KMS-11 (cell line): ENCODE measurements around the gene TFCP2L1.

Source experiments
- H2AFZ ChIP-seq: fragments of 200-600 bp; sonication (generic); 2 replicates; pipeline ENCODE4 v1.6.1; 2016; ENCODE audit warnings: antibody characterized with exemption, mixed run types, low read depth
- H3K27ac ChIP-seq: fragments of 200-600 bp; sonication (generic); 2 replicates; pipeline ENCODE4 v1.6.1; 2016; ENCODE audit warnings: mild to moderate bottlenecking, mixed run types
- H3K27me3 ChIP-seq: fragments of 200-600 bp; sonication (generic); 2 replicates; pipeline ENCODE4 v1.6.1; 2017; ENCODE audit warnings: mild to moderate bottlenecking, low read depth, mixed run types, moderate library complexity; ENCODE audit not compliant: insufficient read depth
- H3K36me3 ChIP-seq: fragments of 200-600 bp; sonication (generic); 2 replicates; pipeline ENCODE4 v1.6.1; 2017; ENCODE audit warnings: mild to moderate bottlenecking, mixed run types; ENCODE audit not compliant: insufficient read depth
- H3K4me1 ChIP-seq: fragments of 200-600 bp; sonication (generic); 2 replicates; pipeline ENCODE4 v1.6.1; 2016; ENCODE audit warnings: mild to moderate bottlenecking, low read depth, mixed run types; ENCODE audit not compliant: poor library complexity, severe bottlenecking
- H3K4me2 ChIP-seq: fragments of 200-600 bp; sonication (generic); 2 replicates; pipeline ENCODE4 v1.7.0; 2016; ENCODE audit warnings: mild to moderate bottlenecking, mixed run types
- H3K4me3 ChIP-seq: fragments of 200-600 bp; sonication (generic); IDR thresholded peaks from 2 replicates; pipeline ENCODE4 v1.6.1; 2017; ENCODE audit warnings: low read depth, low read length, mixed read lengths; ENCODE audit not compliant: insufficient read depth
- H3K79me2 ChIP-seq: fragments of 200-600 bp; sonication (generic); 2 replicates; pipeline ENCODE4 v1.6.1; 2016; ENCODE audit warnings: low read depth, mixed run types; ENCODE audit not compliant: insufficient read depth
- H3K9ac ChIP-seq: fragments of 200-600 bp; sonication (generic); 2 replicates; pipeline ENCODE4 v1.6.1; 2016; ENCODE audit warnings: mild to moderate bottlenecking, mixed run types
- H4K20me1 ChIP-seq: fragments of 200-600 bp; sonication (generic); 2 replicates; pipeline ENCODE4 v1.6.1; 2016; ENCODE audit warnings: mild to moderate bottlenecking, mixed run types; ENCODE audit not compliant: insufficient read depth
- CTCF ChIP-seq: fragments of 200-600 bp; sonication (generic); conservative IDR thresholded peaks from 2 replicates; pipeline ENCODE4 v1.6.1; 2017; ENCODE audit warnings: low read depth, mild to moderate bottlenecking, antibody characterized with exemption, low read length, moderate library complexity, mixed read lengths

TFCP2L1 gene

GRCh38 chr2:121170577-121170976 is 114.4 kb downstream of the TFCP2L1 start:
- H3K27ac ChIP-seq = no peak overlapping the region
- no peaks in the 10 kb centered on the region for H3K4me1 ChIP-seq
- H3K9ac ChIP-seq = no peak overlapping the region
- no peaks in the 10 kb centered on the region for H3K36me3 ChIP-seq
- no peaks in the 10 kb centered on the region for H3K27me3 ChIP-seq
- no peaks in the 10 kb centered on the region for H4K20me1 ChIP-seq
- H2AFZ ChIP-seq = no peak overlapping the region
- TF ChIP-seq CTCF = no peak
- H3K79me2 ChIP-seq = no peaks in the 10 kb centered on the region
- H3K4me2 ChIP-seq = no peak overlapping the region
- H3K4me3 ChIP-seq = no peak overlapping the region

- Histone ChIP-seq H3K79me2 (no peaks in the 10 kb centered on the region), H3K36me3 (no peaks in the 10 kb centered on the region), H4K20me1 (no peaks in the 10 kb centered on the region), H3K27ac (no peak overlapping the region), H3K4me2 (no peak overlapping the region), H3K4me3 (no peak overlapping the region), H3K4me1 (no peaks in the 10 kb centered on the region), H3K27me3 (no peaks in the 10 kb centered on the region), H3K9ac (no peak overlapping the region), H2AFZ (no peak overlapping the region)
- TF ChIP-seq CTCF = no peak
Measured at GRCh38 chr2:121167411-121167810, 117.6 kb downstream of the TFCP2L1 start.
